Measurements from ENCODE around the gene DAG1.

Gene DAG1

DNA sequence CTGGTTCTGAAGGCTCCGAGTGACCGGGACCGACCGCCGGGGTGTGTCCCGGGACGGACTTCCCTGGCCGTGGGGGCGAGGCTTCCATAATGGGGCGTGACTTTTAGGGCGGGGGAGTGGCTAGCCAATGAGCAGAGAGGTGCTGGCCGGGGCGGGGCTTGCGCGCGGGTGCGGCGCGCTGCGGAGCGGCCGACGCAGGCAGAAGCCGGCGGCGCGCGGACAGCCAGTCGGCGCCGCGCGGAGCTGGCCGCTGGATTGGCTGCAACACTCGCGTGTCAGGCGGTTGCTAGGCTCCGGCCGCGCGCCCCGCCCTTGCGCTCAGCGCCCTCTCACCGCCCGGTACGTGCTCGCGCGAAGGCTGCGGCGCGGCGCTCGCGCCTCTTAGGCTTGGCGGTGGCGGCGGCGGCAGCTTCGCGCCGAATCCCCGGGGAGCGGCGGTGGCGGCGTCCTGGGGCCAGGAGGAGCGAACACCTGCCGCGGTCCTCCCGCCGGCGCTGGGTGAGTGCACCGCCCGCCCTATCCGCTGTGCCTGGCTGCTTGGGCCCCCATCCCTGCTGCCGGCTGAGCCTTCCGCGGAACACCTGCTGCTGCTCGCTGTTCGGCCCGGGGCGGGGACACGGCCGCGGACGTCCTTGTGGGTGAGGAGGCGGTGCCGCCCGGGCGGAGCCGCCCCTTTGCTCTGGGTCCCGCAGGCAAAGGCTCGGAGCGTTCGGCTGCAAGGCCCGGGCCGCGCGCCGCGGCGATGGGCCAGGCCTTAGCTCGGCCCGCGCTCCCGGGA lies at the start of gene DAG1:
Gene DAG1 (plus strand): TSS at position 332 of the 778 bp plus-strand sequence. CDS start 40,268 bp downstream, outside the sequence.
- DNase-seq: peak; percentile 93 to 98

DNA sequence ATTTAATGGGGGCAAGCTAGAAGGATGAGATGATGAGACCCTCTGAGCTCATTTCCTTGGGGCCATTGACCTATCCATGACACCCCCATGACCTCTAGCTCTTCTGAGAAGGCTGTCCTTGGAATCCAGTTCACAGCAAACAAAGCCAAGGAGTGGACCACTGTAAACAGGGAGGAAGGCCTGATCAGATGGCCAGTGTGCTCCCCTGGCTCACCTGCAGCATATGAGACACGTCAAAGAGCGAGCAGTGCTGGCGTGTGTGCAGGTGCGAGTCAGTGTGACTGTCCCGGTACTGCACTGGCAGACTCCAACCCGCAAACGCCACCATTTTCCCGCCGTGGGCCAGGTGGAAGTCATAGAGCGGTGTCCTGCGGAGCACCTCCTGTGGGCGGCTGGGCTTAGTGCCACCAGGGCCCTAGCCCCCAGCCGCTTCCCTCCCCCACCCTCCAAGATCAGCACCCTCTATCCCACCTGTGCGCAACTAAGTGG lies 48.1 kb upstream of the DAG1 start:
- no peak for DNase-seq

DNA sequence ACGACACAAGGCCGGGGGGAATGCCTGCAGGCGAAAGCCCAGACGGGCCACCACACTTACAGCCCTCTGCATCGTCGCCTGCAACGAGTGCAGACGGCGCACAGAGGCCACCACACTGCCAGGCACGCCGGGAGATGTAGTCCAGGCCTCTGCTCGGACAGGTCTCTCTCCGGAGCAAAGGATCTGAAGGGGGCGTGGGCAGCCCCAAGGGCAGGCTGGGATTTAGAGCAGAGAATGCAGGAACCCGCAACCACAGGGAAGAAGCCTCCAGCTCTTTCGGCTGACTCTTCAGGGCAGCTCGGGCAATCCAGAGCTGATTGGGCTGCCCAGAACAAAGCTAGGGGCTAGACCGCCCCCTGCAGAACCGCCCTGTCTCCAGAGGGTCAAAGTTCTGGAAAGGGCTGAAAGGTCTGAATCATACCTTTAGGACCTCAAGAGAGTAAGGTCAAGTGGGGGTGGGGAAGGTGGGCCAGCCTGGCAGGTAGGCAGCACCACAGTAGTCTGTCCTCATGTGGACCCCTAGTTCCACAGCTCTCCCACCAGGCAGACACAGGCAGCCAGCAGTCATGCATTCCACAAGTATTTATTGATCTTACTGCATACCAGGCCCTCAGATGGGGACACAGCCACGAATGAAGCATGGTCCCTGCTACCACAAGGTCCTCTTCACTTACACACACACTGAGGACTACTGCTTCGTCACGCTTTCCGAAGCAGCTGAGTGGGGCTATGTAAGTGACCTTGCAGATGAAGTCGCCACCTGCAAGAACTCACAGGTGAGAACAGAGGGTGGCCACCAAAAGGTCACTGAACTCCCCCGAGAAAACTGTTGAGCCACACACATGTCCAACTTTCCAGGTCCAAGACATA lies 47.5 kb upstream of the DAG1 start, which contains the start of gene AMT:
Gene AMT (minus strand): TSS at position 95 of the 870 bp plus-strand sequence. CDS start 23 bp downstream, at position 72.
- DNase-seq: no peak

DNA sequence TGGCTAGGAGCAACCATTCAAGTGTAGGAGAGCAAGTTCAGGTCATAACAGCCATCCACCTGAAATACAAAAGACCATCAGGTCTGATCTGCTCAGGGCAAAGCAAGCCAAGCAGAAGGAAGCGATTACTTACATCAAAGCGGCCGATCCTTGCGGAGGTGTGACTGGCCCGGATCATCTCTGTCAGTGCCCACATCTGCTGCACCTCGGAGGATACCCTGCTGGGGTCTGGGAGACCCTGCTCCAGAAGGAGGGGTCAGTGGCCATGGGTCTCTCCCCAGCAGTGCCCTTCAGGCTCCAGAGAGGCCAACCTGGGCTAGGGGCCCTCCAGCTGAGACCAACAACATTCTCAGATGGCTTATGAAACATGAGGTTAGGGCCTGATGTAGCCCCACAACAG lies 45.3 kb upstream of the DAG1 start:
- no peak for DNase-seq

DNA sequence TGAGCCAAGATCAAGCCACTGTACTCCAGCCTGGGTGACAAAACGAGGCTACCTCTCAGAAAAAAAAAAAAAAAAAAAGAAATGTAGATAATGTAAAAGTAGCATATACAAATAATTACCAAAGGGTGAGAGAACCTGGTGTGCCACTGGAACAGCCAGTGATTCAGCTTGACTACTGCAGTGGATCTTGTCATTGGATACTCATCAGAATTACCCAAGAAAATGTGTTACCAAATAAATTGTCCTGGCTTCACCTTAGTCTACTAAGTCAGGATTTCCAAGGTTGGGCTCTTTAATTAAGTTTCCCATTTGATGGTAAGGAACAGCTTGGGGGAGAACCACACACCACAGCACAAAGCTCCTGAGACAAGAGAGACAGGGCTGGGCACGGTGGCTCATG lies 42.5 kb upstream of the DAG1 start:
- DNase-seq: no peak

DNA sequence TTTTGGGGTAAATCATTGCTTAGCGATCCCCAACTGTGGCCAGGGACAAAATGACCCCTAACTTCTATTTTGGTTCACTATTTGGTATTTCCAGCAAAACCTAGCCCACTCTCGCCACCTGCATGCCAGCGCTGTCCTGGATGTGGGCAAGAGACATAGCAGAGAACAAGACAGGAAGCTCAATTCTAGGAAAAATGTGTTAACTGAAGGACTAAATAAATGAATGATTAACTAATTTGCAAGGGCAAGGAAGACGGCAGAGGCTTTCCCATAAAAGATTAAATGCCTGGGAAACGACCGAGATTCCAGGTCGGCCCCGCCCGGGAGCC lies 41.4 kb upstream of the DAG1 start:
- DNase-seq: no peak

DNA sequence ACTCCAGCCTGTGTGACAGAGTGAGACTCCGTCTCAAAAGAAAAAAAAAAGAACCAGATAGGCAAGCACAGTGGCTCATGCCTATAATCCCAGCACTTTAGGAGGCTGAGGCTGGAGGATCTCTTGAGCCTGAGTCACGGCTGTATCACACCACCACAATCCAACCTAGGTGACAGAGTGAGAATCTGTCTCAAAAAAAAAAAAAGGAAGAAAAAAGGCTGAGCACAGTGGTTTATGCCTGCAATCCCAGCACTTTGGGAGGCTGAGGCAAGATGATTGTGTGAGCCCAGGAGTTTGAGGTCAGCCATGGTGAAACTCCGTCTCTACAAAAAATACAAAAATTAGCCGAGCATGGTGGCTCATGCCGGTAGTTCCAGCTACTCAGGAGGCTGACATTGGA lies 35.3 kb upstream of the DAG1 start:
- no peak for DNase-seq

DNA sequence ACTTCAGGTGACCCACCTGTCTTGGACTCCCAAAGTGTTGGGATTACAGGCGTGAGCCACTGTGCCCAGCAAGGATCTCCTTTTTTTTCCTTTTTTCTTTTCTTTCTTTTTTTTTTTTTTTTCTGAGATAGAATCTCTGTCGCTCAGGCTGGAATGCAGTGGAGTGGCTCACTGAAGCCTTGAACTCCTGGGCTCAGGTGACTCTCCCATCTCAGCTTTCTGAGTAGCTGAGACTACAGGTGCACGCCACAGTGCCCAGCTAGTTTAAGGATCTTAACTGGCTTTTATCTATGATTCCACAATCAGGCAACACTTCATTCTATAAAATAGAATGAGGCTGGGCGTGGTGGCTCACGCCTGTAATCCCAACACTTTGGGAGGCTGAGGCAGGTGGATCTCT lies 24.7 kb upstream of the DAG1 start:
- no peak for DNase-seq

DNA sequence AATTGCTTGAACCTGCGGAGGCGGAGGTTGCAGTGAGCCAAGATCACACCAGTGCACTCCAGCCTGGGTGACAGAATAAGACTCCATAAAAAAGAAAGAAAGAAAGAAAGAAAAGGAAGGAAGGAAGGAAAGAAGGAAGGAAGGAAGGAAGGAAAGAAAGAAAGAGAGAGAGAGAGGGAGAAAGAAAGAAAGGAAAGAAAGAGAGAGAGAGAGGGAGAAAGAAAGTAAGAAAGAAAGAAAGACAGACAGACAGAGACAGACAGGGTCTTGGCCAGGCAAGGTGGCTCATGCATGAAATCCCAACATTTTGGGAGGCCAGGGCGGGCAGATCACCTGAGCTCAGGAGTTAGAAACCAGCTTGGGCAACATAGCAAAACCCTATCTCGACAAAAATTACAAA lies 16.4 kb upstream of the DAG1 start:
- no peak for DNase-seq

DNA sequence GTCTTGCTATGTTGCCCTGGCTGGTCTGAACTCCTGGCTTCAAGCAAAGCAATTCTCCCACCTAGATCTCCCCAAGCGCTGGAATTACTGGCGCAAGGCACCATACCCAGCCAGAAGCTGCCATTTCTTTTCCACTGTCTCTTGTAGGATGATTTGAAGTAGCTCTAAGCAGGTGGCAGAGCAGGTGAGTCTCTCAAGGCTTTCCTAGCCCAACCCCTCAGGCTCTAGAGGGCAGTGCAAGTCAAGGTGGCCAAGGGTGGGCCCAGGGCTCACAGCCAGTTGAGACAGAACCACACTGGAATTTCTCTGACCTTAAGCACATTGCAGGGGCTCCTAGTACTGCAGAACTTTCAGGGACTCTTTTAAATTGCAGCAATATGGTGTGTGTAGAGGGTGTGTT lies 15.6 kb upstream of the DAG1 start:
- peak in 1 of 2 experiments; percentile 40 for DNase-seq

DNA sequence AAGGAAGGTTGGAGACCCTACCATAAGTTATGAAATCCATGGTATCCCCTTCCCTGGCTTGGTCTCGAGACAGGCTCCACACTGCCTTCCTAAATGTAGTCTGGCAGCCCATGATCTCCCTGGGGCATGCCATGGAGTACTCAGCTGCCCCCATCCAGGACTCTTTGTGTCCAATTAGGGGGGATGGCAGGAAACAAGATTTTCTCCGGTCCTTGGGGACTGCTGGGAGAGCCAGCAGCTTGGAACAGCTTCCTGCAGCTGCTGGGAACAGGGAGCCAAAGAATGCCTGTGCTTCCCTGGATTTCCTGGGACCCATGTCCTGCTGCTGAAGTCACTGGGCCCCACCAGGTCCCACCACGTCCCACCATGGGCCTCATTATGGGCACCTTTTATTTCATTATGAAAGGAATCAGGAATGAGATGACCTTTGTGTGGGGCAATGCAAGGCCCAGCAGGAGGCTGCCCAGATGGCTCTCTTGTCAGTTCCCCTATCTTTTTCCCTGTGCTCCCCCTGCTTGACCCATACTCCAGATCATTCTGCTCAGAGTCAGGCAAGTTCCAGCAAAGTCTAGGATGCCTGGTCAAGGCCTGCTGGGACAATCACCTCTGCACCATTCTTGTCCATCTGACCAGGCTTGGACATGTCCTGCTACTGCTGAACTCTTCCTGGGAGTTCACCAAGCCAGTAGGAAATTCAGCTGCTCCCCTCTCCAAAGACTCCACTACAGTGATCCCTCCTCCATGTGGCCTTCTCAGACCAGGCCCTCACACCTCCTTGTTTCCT lies 15.0 kb upstream of the DAG1 start:
- no peak for DNase-seq

DNA sequence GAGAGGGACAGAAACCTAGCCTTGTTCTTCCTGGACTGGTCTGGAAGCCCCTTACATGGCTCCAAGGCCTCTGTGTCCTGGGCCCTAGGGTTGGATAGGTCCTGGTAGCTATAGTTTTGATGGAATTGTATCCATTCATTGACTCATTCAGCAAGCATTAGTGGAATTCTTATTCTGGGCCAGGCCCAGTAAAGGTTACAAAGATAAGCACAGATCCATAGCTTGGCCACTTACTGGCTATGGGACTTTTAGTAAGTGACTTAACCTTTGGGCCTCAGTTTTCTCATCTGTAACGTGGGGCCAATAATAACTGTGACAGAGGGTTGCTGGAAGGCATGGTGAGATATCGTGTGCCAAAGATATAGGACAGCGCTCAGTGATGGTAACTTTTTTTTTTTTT lies 13.6 kb upstream of the DAG1 start:
- no peak for DNase-seq

DNA sequence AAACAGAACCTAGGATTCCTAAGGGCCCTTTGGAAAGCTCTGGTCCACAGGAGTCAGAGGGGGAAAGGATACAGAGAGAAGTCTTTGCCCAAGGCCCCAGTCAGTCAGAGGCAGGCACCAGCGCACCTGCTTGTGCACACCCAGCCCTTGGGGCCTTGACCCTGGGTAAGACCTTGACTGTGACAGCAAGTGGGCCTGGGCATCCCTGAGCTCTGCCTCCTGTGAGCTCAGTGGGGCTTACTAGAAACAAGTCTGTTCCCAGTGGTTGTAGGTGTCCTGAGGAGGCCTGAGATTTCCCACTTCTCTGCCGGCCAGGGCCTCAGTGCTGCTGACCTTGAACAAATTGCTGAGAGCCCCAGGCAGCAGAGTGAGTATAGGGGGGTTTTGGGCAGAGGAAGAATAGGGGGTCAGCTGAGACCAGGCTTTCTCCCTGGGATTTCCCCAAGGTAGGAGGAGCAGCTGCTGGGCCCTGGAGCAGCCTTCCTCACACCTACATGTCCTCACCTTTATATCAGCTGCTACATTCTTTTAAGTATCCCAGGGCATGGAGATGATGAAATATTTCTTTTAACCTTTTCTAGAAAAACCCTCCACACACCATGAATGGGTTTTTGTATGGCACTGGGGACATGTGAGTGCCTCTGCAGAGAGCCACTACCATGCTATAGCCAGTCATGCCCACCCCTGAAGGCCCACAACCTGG lies 9.7 kb upstream of the DAG1 start:
- DNase-seq: no peak

DNA sequence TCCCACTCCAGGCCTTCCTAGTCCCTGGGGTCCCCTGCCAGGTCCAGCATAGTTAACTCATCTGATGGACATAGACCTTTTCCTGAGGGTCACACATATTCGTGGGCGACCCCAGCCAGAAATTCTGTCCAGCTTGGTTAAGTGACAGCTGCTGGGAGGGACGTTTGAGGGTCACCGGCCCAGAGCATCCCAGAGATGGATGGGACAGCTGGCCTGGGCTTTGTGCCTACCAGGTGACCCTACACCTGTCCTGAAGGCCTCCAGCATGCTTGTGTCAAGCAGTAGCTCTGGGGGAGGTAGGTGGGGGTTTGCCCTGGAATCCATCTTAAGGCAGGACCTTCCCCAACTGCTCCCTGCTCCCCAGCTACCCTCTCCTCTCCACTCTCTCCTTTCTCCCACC lies 9.1 kb upstream of the DAG1 start:
- no peak for DNase-seq

DNA sequence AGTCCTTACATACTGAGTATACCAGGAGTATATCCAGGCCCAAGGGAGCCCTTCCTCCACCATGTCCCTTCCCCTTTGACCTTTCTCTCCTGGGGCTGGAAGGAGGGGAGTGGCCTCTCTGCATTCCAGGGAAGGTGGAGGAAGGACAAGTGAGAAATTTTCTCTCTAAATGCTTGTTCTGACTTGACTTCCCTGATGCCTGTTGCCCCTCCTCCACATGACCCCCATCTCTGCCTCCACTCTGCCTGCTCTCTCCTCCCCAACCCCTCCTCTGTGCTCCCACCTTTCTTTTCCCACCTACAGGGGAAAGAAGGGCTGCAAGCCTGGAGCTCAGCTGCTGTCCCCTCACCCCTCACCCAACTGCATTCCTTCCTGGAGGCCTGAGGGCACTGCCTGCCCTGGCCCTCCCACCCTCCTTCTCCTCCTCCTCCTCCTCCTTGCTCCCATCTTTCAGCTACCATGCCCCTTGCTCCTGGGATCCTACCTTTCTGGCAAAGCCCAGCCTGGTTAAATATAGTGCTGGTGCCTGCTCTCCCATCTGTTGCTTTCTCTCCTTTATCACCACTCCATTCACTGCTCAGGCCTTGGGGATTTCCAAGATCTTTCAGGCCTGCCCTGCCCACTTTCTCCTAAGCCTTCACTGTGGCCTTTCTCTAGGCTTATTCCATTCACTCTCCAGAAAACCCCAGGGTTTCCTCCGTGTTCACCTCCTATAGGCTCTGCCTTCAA lies 8.5 kb upstream of the DAG1 start:
- peak in 1 of 2 experiments; percentile 3 for DNase-seq

DNA sequence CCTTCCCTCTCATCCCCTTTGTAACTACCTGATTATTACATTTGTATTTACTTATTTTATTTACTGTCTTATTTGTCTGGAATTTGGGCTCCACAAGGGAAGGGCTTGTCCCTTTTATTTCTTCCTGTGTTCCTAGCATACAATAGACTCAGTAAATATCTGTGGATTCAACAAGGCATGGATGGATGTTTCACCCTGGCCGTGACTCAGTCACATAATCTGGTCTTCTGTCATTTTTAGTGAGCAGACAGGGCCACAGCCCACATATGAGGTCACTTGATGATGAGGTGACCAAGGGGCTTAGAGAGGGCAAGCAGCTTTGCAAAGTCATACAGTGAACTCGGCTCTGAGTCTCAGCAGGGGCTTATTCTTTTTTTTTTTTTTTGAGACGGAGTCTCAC lies 7.8 kb upstream of the DAG1 start:
- no peak for DNase-seq

DNA sequence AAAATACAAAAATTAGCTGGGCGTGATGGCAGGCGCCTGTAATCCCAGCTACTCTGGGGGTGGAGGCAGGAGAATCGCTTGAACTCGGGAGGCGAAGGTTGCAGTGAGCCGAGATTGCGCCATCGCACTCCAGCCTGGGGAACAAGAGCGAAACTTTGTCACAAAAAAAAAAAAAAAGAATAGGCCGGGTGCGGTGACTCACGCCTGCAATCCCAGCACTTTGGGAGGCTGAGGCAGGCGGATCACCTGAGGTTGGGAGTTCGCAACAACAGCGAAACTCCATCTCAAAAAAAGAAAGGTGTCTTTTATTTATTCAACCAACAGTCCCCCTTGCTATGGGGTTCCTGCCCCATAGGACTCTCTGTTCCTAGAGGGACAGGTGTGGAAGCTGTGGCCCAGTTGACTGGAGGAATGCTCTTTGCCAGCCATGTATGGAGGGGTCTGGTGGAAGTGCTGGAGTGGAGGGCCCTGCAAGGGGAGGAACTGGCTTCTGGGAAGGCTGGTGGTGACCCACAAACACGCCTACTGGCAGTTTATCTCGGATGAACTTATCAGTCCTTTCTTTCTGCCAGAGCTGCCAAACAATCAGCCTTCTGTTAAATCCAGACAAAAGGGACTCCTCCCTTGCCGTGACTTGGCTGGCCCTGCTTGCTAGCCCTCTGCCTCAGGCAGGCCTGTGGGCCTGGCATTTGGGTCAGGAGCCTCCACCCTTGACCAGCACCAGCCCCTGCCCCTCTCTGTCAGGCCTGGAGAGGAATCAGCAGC lies 4.6 kb upstream of the DAG1 start:
- no peak for DNase-seq

DNA sequence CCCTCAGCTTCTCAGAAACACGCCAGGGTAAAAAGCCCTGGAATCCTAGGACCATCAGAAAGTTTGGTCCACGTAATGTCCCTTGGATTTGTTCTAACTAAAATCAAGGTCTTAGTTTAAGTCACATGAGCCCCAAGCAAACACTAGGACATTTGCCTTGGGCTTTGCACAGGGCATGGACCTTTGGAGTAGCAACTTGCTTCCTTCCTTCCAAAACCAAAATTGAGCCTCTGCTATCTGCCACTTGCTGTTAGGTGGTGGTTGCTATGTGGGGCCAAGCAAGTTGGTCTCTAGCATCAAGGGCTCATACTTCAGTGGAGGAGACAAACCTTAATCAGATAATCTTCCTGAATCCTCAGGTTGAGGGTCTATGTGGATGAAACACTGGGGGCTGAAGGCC lies 4.0 kb upstream of the DAG1 start:
- no peak for DNase-seq

DNA sequence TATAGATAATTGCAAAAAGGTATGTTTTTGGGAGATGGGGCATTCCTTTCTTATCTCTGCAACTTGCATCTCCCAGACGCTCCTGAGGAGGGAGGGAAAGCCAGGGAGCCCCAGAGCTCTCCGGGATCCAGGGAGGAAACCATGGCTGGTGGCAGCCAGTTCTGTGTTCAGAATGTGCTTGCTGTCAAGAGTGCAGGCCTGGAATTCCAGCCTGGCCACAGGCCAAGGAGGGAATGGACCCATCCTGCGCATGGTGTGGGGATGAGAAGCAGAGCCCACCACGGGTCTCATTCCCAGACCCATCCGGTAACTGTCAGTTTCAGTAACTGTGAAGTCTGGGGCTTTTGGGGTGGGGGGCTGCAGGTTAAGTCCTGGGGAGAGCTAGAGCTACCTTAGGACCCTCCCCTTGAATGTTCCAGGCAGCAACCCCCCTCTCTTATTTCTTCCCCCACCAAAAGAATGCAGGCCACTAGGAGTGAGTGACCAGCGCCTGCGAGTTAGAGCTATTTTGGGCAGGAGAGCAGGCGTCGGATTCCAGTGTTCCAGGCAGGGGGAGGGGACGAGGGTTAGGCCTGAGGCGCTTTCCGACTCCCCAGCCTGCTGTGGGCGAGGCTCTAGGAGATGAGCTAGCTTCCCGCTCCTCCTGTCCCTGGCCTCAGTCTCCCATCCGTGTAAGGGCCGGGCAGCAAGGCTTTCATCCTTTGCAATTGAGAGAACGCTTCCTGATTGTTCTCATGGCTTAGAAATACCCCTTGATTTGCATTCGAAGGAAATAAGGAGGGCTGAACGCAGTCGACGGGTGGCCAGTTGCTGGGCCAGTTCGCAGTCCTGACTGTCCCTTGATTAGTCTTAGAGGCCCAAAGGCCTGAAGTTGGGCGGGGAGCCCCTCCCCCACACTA lies 781 bp upstream of the DAG1 start:
- peak in 1 of 2 experiments; percentile 41 for DNase-seq

All from NCI-H524 (cell line).